ENCODE data around the gene DDX1. TPM values are rescaled to one million over a fixed set of nuclear protein-coding genes. Genes with fewer than 3 reads are reported as not detected.

Gene DDX1
- total RNA-seq, 3 donors from 2014 or later = 57.4 to 72.6 (median 71.0) TPM

GRCh38 chr2:15591373-15591691 is 336 bp upstream of the DDX1 start:
- H3K4me3 ChIP-seq = peak overlapping the region; percentile 78 to 93 (median 81)
- peak overlapping the region; percentile 94 for H3K27ac ChIP-seq
- peaks cover 0 to 3% of the 10 kb centered on the region in 2 donors for H3K4me1 ChIP-seq
- intact Hi-C loops (cut with DNase I; ENCODE audit: low total_unique reads) = no loop called here
- DNase-seq (ENCODE audit: low spot score in 2 of 2) = no peak
- TF ChIP-seq CTCF (IDR thresholded peaks at IDR 0.05) (no peak), POLR2A (IDR thresholded peaks at IDR 0.05) (no peak), POLR2AphosphoS5 (IDR thresholded peaks at IDR 0.05) (no peak)
- no peaks in the 10 kb centered on the region for H3K36me3 ChIP-seq
- H3K9me3 ChIP-seq = no peaks in the 10 kb centered on the region
- no peaks in the 10 kb centered on the region for H3K27me3 ChIP-seq

GRCh38 chr2:15593327-15593705 is 1.6 kb downstream of the DDX1 start:
- intact Hi-C loops (cut with DNase I; ENCODE audit: low total_unique reads) = no loop called here
- no peak for DNase-seq (ENCODE audit: low spot score in 2 of 2)
- Histone ChIP-seq H3K4me1 (peaks cover 0 to 3% of the 10 kb centered on the region in 2 donors), H3K36me3 (peaks cover 3% of the 10 kb centered on the region), H3K4me3 (no peak overlapping the region), H3K9me3 (no peaks in the 10 kb centered on the region), H3K27me3 (no peaks in the 10 kb centered on the region), H3K27ac (no peak overlapping the region)
- TF ChIP-seq POLR2A (IDR thresholded peaks at IDR 0.05) = no peak
- no peak for TF ChIP-seq CTCF (IDR thresholded peaks at IDR 0.05)
- no peak for TF ChIP-seq POLR2AphosphoS5 (IDR thresholded peaks at IDR 0.05)

GRCh38 chr2:15594291-15595256 is 2.9 kb downstream of the DDX1 start:
- H3K4me1 ChIP-seq = peaks cover 0 to 3% of the 10 kb centered on the region in 2 donors
- DNase-seq (ENCODE audit: low spot score in 2 of 2) = no peak
- no peak overlapping the region for H3K27ac ChIP-seq
- H3K4me3 ChIP-seq = no peak overlapping the region
- H3K9me3 ChIP-seq = no peaks in the 10 kb centered on the region
- peaks cover 9% of the 10 kb centered on the region for H3K36me3 ChIP-seq
- H3K27me3 ChIP-seq = no peaks in the 10 kb centered on the region
- intact Hi-C loops (cut with DNase I; ENCODE audit: low total_unique reads) = no loop called here
- TF ChIP-seq CTCF (IDR thresholded peaks at IDR 0.05) = no peak

GRCh38 chr2:15595342-15595905 is 3.8 kb downstream of the DDX1 start:
- intact Hi-C loops (cut with DNase I; ENCODE audit: low total_unique reads) = no loop called here
- Histone ChIP-seq H3K27me3 (no peaks in the 10 kb centered on the region), H3K36me3 (peaks cover 9% of the 10 kb centered on the region), H3K4me1 (peaks cover 0 to 3% of the 10 kb centered on the region in 2 donors), H3K27ac (no peak overlapping the region), H3K4me3 (no peak overlapping the region), H3K9me3 (no peaks in the 10 kb centered on the region)
- TF ChIP-seq POLR2A (IDR thresholded peaks at IDR 0.05) (no peak), CTCF (IDR thresholded peaks at IDR 0.05) (no peak), POLR2AphosphoS5 (IDR thresholded peaks at IDR 0.05) (no peak)
- no peak for DNase-seq (ENCODE audit: low spot score in 2 of 2)

- H3K9me3 ChIP-seq = no peaks in the 10 kb centered on the region
- peaks cover 9% of the 10 kb centered on the region for H3K36me3 ChIP-seq
- TF ChIP-seq POLR2A (IDR thresholded peaks at IDR 0.05) (no peak), POLR2AphosphoS5 (IDR thresholded peaks at IDR 0.05) (no peak), CTCF (IDR thresholded peaks at IDR 0.05) (no peak)
- intact Hi-C loops (cut with DNase I; ENCODE audit: low total_unique reads) = no loop called here
- no peak for DNase-seq (ENCODE audit: low spot score in 2 of 2)
- H3K4me1 ChIP-seq = peaks cover 0 to 3% of the 10 kb centered on the region in 2 donors
- H3K4me3 ChIP-seq = no peak overlapping the region
- no peak overlapping the region for H3K27ac ChIP-seq
- H3K27me3 ChIP-seq = no peaks in the 10 kb centered on the region
These were observed 4.3 kb downstream of the DDX1 start for GRCh38 chr2:15595936-15596335.

All from breast epithelium (tissue), 4 donors.